T-helper 1 cell treated with Interleukin-12 subunit alpha and Interleukin-12 subunit beta and Interleukin-4 antibody, amounts not matched to agents 30 μg/mL and 1 μg/mL, for 36 hours (primary cell): ENCODE data around the gene ASPSCR1.

ENCODE experiments used
- H3K27ac Mint-ChIP-seq: one replicate; pipeline ENCODE4 v1.8.0; 2021; ENCODE audit warnings: mild to moderate bottlenecking, mixed read lengths
- H3K27me3 Mint-ChIP-seq: one replicate; pipeline ENCODE4 v1.8.0; 2021; ENCODE audit warnings: low read depth, mixed read lengths
- H3K36me3 Mint-ChIP-seq: one replicate; pipeline ENCODE4 v1.8.0; 2021; ENCODE audit warnings: low read depth, mixed read lengths
- H3K4me1 Mint-ChIP-seq: one replicate; pipeline ENCODE4 v1.8.0; 2021; ENCODE audit warnings: low read depth, mixed read lengths
- H3K4me3 Mint-ChIP-seq: one replicate; pipeline ENCODE4 v1.8.0; 2021; ENCODE audit warnings: mild to moderate bottlenecking, moderate library complexity, mixed read lengths
- H3K9me3 Mint-ChIP-seq: one replicate; pipeline ENCODE4 v1.8.0; 2021; ENCODE audit warnings: mixed read lengths

Gene ASPSCR1

GRCh38 chr17:82004517-82005455 lies 27.4 kb downstream of the ASPSCR1 start:
- no peaks in the 10 kb centered on the region for H3K9me3 Mint-ChIP-seq
- no peaks in the 10 kb centered on the region for H3K4me1 Mint-ChIP-seq
- no peaks in the 10 kb centered on the region for H3K36me3 Mint-ChIP-seq
- H3K4me3 Mint-ChIP-seq: no peak overlapping the region
- H3K27ac Mint-ChIP-seq: no peak overlapping the region
- no peaks in the 10 kb centered on the region for H3K27me3 Mint-ChIP-seq

DNA sequence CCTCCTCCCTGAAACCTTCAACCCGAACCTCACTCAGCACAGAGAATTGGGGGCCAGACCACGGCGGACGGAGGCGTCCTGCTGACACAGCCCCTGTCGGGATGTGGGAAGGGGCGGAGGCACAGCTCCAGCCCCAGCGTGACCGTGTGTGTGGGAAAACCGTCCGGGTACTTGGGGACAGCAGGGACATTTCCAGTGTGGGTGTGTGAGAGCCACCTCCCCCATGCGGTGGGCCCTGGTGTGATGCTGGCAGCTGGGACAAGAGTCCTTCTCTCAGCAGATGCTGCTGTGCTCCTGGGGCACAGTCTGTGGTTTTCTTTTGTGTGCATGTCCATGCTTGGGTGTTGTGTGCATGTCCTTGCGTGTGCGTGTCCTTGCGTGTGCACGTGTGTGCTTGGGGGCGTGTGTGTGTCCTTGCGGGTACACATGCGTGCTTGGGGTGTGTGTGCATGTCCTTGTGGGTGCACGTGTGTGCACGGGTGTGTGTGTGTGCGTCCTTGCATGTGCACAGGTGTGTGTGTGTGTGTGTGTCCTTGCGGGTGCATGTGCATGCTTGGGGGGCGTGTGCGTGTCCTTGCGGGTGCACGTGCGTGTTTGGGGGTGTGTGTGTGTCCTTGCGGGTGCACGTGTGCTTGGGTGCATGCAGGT lies 28.4 kb downstream of the ASPSCR1 start:
- no peaks in the 10 kb centered on the region for H3K27me3 Mint-ChIP-seq
- no peaks in the 10 kb centered on the region for H3K9me3 Mint-ChIP-seq
- no peak overlapping the region for H3K27ac Mint-ChIP-seq
- no peaks in the 10 kb centered on the region for H3K4me1 Mint-ChIP-seq
- no peaks in the 10 kb centered on the region for H3K36me3 Mint-ChIP-seq
- no peak overlapping the region for H3K4me3 Mint-ChIP-seq

DNA sequence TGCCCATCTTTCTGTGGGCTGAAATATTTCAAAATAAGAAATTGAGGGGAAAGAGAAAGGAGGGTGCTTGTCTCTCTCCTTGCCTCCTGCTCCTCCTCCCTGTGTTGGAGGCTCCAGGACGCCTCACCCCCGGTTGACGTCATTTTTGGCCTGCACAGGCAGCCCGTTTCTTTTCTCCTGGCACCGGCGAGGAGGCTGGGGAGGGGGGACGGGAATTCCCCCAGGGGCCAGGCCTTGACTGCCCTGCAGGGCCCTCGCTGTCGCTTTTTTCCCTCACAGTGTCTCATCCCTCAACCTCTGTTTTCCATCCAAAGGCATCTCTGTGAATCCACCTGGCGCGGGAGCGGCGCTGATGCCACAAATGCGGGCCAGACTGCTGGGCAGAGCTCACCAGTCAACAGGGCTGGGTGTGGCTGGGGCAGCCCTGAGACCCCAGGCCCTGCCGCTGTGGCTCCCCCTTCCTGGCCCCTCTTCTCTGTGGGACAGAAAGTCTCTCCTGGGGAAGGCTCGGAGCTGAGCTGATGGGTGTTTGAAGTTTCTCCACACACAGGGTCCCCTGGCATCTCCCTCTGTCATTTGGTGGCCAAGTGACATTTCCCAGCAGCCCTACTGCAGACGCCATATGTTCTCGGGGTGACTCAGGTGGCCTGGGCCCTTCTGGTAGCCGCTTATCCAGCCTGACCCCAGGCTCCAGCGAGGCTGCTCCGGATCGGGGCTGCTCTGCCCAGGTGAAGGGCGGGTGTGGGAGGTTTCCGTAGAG lies 29.2 kb downstream of the ASPSCR1 start:
- Mint-ChIP-seq H3K36me3 (no peaks in the 10 kb centered on the region), H3K4me1 (no peaks in the 10 kb centered on the region), H3K9me3 (no peaks in the 10 kb centered on the region), H3K27ac (no peak overlapping the region), H3K27me3 (no peaks in the 10 kb centered on the region), H3K4me3 (no peak overlapping the region)

DNA sequence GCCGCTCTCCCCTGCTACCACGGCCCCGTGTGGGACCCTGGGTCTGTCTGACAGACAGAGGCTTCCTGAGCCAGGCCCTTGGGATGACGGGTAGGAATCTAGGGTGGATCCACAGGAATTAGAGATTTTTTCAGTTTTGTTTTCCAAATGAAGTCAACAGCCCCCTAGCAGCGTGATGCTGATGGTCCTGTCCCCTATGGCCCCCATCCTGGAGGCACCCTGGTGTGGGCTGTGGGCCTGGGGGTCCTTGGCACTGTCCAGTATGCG lies 29.7 kb downstream of the ASPSCR1 start:
- no peaks in the 10 kb centered on the region for H3K27me3 Mint-ChIP-seq
- H3K4me3 Mint-ChIP-seq: no peak overlapping the region
- no peak overlapping the region for H3K27ac Mint-ChIP-seq
- no peaks in the 10 kb centered on the region for H3K4me1 Mint-ChIP-seq
- H3K36me3 Mint-ChIP-seq: no peaks in the 10 kb centered on the region
- no peaks in the 10 kb centered on the region for H3K9me3 Mint-ChIP-seq

GRCh38 chr17:82007495-82008257 lies 30.2 kb downstream of the ASPSCR1 start:
- Mint-ChIP-seq H3K4me1 (no peaks in the 10 kb centered on the region), H3K36me3 (no peaks in the 10 kb centered on the region), H3K9me3 (no peaks in the 10 kb centered on the region), H3K27me3 (no peaks in the 10 kb centered on the region), H3K27ac (no peak overlapping the region), H3K4me3 (no peak overlapping the region)

- no peaks in the 10 kb centered on the region for H3K27me3 Mint-ChIP-seq
- H3K4me3 Mint-ChIP-seq: no peak overlapping the region
- H3K9me3 Mint-ChIP-seq: no peaks in the 10 kb centered on the region
- H3K4me1 Mint-ChIP-seq: no peaks in the 10 kb centered on the region
- no peak overlapping the region for H3K27ac Mint-ChIP-seq
- no peaks in the 10 kb centered on the region for H3K36me3 Mint-ChIP-seq
Measured at GRCh38 chr17:82008258-82008940, 31.0 kb downstream of the ASPSCR1 start.

DNA sequence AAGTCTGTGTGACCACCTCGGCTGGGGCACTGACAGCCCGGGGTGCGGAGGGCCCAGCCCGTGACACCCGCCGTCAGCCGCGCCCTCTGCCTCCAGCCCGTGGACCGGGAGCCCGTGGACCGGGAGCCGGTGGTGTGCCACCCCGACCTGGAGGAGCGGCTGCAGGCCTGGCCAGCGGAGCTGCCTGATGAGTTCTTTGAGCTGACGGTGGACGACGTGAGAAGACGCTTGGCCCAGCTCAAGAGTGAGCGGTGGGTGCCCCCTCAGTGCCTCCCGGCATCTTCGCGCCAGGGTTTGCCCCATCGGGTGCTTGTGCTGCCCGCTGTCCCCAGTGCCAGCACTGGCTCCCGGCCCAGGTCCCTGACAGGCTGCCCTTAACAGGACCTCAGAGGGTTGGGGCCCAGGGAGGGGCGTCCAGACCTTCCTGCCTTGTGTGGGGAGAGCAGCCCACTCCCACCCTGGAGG lies 31.5 kb downstream of the ASPSCR1 start:
- H3K27ac Mint-ChIP-seq: no peak overlapping the region
- no peaks in the 10 kb centered on the region for H3K27me3 Mint-ChIP-seq
- H3K9me3 Mint-ChIP-seq: no peaks in the 10 kb centered on the region
- H3K36me3 Mint-ChIP-seq: no peaks in the 10 kb centered on the region
- H3K4me3 Mint-ChIP-seq: no peak overlapping the region
- H3K4me1 Mint-ChIP-seq: no peaks in the 10 kb centered on the region

- no peak overlapping the region for H3K4me3 Mint-ChIP-seq
- H3K36me3 Mint-ChIP-seq: no peaks in the 10 kb centered on the region
- no peaks in the 10 kb centered on the region for H3K4me1 Mint-ChIP-seq
- H3K27ac Mint-ChIP-seq: no peak overlapping the region
- H3K9me3 Mint-ChIP-seq: no peaks in the 10 kb centered on the region
- no peaks in the 10 kb centered on the region for H3K27me3 Mint-ChIP-seq
Measured at GRCh38 chr17:82009413-82009812, 32.0 kb downstream of the ASPSCR1 start.

DNA sequence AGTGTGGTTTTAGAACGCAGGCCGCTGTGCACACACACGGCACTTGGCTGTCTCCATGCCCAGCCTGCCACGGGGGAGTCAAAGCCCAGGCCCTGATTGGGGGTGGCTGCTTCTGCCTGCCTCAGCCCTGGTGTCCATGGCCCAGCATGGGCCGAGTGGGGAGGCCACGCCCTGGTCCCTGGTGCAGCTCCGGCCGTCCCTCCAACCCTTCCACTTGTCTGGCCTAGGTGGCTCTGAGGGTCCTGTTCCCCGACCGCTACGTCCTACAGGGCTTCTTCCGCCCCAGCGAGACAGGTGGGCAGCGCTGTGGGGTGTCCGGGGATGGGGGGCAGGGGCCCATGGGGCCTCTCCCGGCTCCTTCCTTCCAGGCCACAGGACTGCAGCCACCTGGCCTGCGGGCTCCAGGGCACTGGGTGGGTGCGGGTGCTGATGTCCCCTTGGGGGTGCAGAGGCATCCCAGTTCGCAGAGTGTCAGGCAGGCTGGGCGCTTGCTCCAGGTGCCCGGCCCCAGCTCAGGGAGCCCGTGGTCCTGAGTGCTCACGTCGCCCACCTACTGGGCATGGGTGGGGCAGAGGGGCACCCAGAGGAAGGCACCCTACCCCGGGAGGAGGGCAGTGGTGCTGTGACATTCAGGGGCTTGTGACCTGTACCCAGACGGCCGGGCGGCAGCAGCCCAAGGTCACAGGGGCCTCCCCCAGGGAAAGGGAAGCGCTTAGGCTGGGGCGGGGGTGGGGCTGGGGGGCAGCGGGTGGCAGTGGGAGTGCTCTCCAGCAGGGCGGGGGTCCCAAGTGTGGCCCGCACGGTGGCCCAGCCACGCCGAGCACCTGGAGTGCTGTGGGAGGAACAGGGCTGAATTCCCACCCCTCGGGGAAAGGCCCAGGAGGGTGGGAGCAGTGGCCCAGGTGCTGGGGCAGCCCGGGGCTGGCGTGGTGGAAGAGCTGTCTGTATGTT lies 33.4 kb downstream of the ASPSCR1 start:
- H3K4me3 Mint-ChIP-seq: no peak overlapping the region
- H3K4me1 Mint-ChIP-seq: no peaks in the 10 kb centered on the region
- no peak overlapping the region for H3K27ac Mint-ChIP-seq
- no peaks in the 10 kb centered on the region for H3K9me3 Mint-ChIP-seq
- H3K27me3 Mint-ChIP-seq: no peaks in the 10 kb centered on the region
- no peaks in the 10 kb centered on the region for H3K36me3 Mint-ChIP-seq

GRCh38 chr17:82011617-82012187 lies 34.3 kb downstream of the ASPSCR1 start:
- Mint-ChIP-seq H3K27ac (no peak overlapping the region), H3K36me3 (no peaks in the 10 kb centered on the region), H3K27me3 (no peaks in the 10 kb centered on the region), H3K9me3 (no peaks in the 10 kb centered on the region), H3K4me1 (no peaks in the 10 kb centered on the region), H3K4me3 (no peak overlapping the region)

DNA sequence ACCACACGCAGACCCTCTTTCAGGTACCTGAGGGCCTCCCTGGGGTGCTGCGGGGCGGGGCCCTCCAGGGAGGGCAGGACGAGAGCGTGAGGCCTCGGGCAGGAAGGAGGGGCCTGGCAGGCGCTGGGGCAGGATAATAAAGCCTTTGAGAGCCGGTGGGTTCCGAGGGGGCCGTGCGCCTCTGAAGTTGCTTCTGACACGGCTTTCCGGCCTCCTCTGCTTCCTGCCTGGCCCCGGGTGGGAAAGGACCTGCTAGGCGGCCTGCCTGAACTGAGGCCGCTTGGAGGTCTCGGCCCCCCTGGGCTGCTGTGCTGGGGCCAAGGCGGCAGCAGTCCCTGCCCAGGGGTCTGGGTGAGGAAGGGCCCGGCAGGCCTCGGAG lies 34.8 kb downstream of the ASPSCR1 start:
- Mint-ChIP-seq H3K4me3 (no peak overlapping the region), H3K27ac (no peak overlapping the region), H3K27me3 (no peaks in the 10 kb centered on the region)

GRCh38 chr17:82012640-82013295 lies 35.3 kb downstream of the ASPSCR1 start:
- Mint-ChIP-seq H3K4me1 (no peaks in the 10 kb centered on the region), H3K27ac (no peak overlapping the region), H3K36me3 (no peaks in the 10 kb centered on the region), H3K9me3 (no peaks in the 10 kb centered on the region), H3K27me3 (no peaks in the 10 kb centered on the region), H3K4me3 (no peak overlapping the region)

More for the DNA sequence above, 34.8 kb downstream of the ASPSCR1 start:
- no peaks in the 10 kb centered on the region for H3K9me3 Mint-ChIP-seq
- H3K36me3 Mint-ChIP-seq: no peaks in the 10 kb centered on the region
- H3K4me1 Mint-ChIP-seq: no peaks in the 10 kb centered on the region
